Activated B cell treated with CpG ODN at 0.5 μM for 24 hours (primary cell): ENCODE data around the gene SDK2. TPM values are rescaled to one million over a fixed set of nuclear protein-coding genes. Genes with fewer than 3 reads are reported as not detected.

Experiments used
- ATAC-seq: fragments of 200-7000 bp; cut with Tn5 transposase; one replicate; pipeline ENCODE4 v1.10.0; 2021; ENCODE audit warnings: low read depth, mild to moderate bottlenecking, moderate library complexity
- CTCF ChIA-PET: fragments of 350-600 bp; sonication (Branson Sonifier 250); formaldehyde crosslinking; loops from one replicate; lab custom pipeline; 2021; ENCODE audit warnings: antibody characterized with exemption; lab: Charles Lee
- POLR2A ChIA-PET: fragments of 350-600 bp; sonication (Branson Sonifier 250); formaldehyde crosslinking; loops from one replicate; lab custom pipeline; 2021; ENCODE audit warnings: antibody characterized with exemption; lab: Charles Lee
- DNase-seq: peaks from one replicate; pipeline ENCODE4 v3.0.0; 2022
- H3K27ac Mint-ChIP-seq: one replicate; pipeline ENCODE4 v1.8.0; 2020; ENCODE audit warnings: mixed read lengths
- H3K27me3 Mint-ChIP-seq: one replicate; pipeline ENCODE4 v1.8.0; 2021; ENCODE audit warnings: mixed read lengths
- H3K36me3 Mint-ChIP-seq: one replicate; pipeline ENCODE4 v1.8.0; 2021; ENCODE audit warnings: low read depth, mixed read lengths
- H3K4me1 Mint-ChIP-seq: one replicate; pipeline ENCODE4 v1.8.0; 2021; ENCODE audit warnings: mixed read lengths
- H3K4me3 Mint-ChIP-seq: one replicate; pipeline ENCODE4 v1.8.0; 2020; ENCODE audit warnings: mild to moderate bottlenecking, mixed read lengths
- H3K9me3 Mint-ChIP-seq: one replicate; pipeline ENCODE4 v1.8.0; 2020; ENCODE audit warnings: mixed read lengths
- CTCF ChIP-seq: fragments of 200-600 bp; IDR thresholded peaks from one replicate; pipeline ENCODE4 v1.8.0; 2022; ENCODE audit warnings: antibody characterized with exemption, mild to moderate bottlenecking
- intact Hi-C: fragments of 100-400 bp; cut with micrococcal nuclease; formaldehyde crosslinking; loops from one replicate; pipeline ENCODE4 v1.15.1; 2024
- total RNA-seq: library from RNA; stranded (reverse); gene quantifications from 2 replicates; pipeline ENCODE4 v1.2.3, GENCODE V29; 2022

Gene SDK2
- total RNA-seq, 1 donor from 2014 or later, result 2.5 TPM

- peaks cover 30% of the 10 kb centered on the region for H3K4me1 Mint-ChIP-seq
- H3K36me3 Mint-ChIP-seq, result peaks cover 2% of the 10 kb centered on the region
- no peaks in the 10 kb centered on the region for H3K9me3 Mint-ChIP-seq
- POLR2A ChIA-PET, result no interaction called here
- no peak for TF ChIP-seq CTCF
- intact Hi-C loops, result no loop called here
- CTCF ChIA-PET, result no interaction called here
- no peak overlapping the region for H3K4me3 Mint-ChIP-seq
- ATAC-seq, result no peak
- no peaks in the 10 kb centered on the region for H3K27me3 Mint-ChIP-seq
- H3K27ac Mint-ChIP-seq, result no peak overlapping the region
- no peak for DNase-seq
These were observed 98.9 kb downstream of the SDK2 start for GRCh38 chr17:73545109-73546032.

GRCh38 chr17:73544333-73544732 is 99.9 kb downstream of the SDK2 start:
- no peaks in the 10 kb centered on the region for H3K27me3 Mint-ChIP-seq
- DNase-seq, result no peak
- H3K36me3 Mint-ChIP-seq, result peaks cover 2% of the 10 kb centered on the region
- CTCF ChIA-PET, result no interaction called here
- ATAC-seq, result no peak
- H3K4me1 Mint-ChIP-seq, result peaks cover 26% of the 10 kb centered on the region
- TF ChIP-seq CTCF, result no peak
- POLR2A ChIA-PET, result no interaction called here
- intact Hi-C loops, result no loop called here
- H3K9me3 Mint-ChIP-seq, result no peaks in the 10 kb centered on the region
- H3K4me3 Mint-ChIP-seq, result no peak overlapping the region
- H3K27ac Mint-ChIP-seq, result no peak overlapping the region

- H3K27me3 Mint-ChIP-seq, result no peaks in the 10 kb centered on the region
- CTCF ChIA-PET, result no interaction called here
- ATAC-seq (no peak), DNase-seq (no peak)
- no peaks in the 10 kb centered on the region for H3K9me3 Mint-ChIP-seq
- H3K36me3 Mint-ChIP-seq, result peaks cover 2% of the 10 kb centered on the region
- POLR2A ChIA-PET, result no interaction called here
- H3K4me1 Mint-ChIP-seq, result peaks cover 13% of the 10 kb centered on the region
- intact Hi-C loops, result no loop called here
- H3K4me3 Mint-ChIP-seq, result no peak overlapping the region
- H3K27ac Mint-ChIP-seq, result no peak overlapping the region
- TF ChIP-seq CTCF, result no peak
These were observed 101.9 kb downstream of the SDK2 start for GRCh38 chr17:73542323-73542722.

- no peaks in the 10 kb centered on the region for H3K9me3 Mint-ChIP-seq
- peaks cover 2% of the 10 kb centered on the region for H3K36me3 Mint-ChIP-seq
- TF ChIP-seq CTCF, result no peak
- peaks cover 8% of the 10 kb centered on the region for H3K4me1 Mint-ChIP-seq
- no peak overlapping the region for H3K27ac Mint-ChIP-seq
- ChIA-PET POLR2A (no interaction called here), CTCF (no interaction called here)
- no peaks in the 10 kb centered on the region for H3K27me3 Mint-ChIP-seq
- ATAC-seq (no peak), DNase-seq (no peak)
- intact Hi-C loops, result no loop called here
- no peak overlapping the region for H3K4me3 Mint-ChIP-seq
These were observed 102.7 kb downstream of the SDK2 start for GRCh38 chr17:73541561-73541981.

GRCh38 chr17:73541111-73541510 is 103.1 kb downstream of the SDK2 start:
- no peak for TF ChIP-seq CTCF
- Mint-ChIP-seq H3K4me1 (peaks cover 8% of the 10 kb centered on the region), H3K36me3 (peaks cover 2% of the 10 kb centered on the region), H3K4me3 (no peak overlapping the region), H3K9me3 (no peaks in the 10 kb centered on the region), H3K27ac (no peak overlapping the region), H3K27me3 (no peaks in the 10 kb centered on the region)
- ChIA-PET CTCF (no interaction called here), POLR2A (no interaction called here)
- ATAC-seq, result no peak
- intact Hi-C loops, result no loop called here
- no peak for DNase-seq
